ENCODE results near the gene TICAM2.

DNA sequence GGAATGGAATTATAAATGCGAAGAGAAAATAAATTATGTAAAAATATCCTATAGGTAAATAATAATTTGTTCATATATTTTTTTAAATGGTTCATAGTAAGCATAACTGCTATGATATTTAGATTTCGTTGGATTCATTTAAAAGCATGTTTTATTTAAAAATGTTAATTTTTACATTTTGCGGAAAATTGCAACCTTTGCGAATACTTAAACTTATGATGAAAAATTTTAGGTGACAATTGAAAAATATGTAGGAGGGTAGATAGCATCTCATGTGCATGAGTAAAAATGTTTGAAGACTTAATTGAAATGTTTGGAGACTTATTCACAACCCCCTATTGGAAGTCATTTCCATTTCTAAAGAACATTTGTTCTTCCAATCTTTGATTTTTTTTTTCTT lies 53.6 kb downstream of the TICAM2 start:
- TF ChIP-seq ESRRA (IDR thresholded peaks at IDR 0.05; ENCODE audit: low read length) (no peak), MTA3 (IDR thresholded peaks at IDR 0.05; ENCODE audit: borderline replicate concordance, low read length) (no peak), HDGF (IDR thresholded peaks at IDR 0.05) (no peak), TCF12 (IDR thresholded peaks at IDR 0.05; ENCODE audit: low read depth, low read length) (no peak), NBN (IDR thresholded peaks at IDR 0.05) (no peak), PML (IDR thresholded peaks at IDR 0.05; ENCODE audit: low read length) (no peak), RBBP5 (conservative IDR thresholded peaks at IDR 0.05) (no peak), SMC3 (IDR thresholded peaks at IDR 0.05; ENCODE audit: borderline replicate concordance, low read length) (no peak), RFX5 (IDR thresholded peaks at IDR 0.05; ENCODE audit: low read depth, low read length) (no peak)

All from GM12878 (cell line).